Measurements from ENCODE around the gene HCFC1.

DNA sequence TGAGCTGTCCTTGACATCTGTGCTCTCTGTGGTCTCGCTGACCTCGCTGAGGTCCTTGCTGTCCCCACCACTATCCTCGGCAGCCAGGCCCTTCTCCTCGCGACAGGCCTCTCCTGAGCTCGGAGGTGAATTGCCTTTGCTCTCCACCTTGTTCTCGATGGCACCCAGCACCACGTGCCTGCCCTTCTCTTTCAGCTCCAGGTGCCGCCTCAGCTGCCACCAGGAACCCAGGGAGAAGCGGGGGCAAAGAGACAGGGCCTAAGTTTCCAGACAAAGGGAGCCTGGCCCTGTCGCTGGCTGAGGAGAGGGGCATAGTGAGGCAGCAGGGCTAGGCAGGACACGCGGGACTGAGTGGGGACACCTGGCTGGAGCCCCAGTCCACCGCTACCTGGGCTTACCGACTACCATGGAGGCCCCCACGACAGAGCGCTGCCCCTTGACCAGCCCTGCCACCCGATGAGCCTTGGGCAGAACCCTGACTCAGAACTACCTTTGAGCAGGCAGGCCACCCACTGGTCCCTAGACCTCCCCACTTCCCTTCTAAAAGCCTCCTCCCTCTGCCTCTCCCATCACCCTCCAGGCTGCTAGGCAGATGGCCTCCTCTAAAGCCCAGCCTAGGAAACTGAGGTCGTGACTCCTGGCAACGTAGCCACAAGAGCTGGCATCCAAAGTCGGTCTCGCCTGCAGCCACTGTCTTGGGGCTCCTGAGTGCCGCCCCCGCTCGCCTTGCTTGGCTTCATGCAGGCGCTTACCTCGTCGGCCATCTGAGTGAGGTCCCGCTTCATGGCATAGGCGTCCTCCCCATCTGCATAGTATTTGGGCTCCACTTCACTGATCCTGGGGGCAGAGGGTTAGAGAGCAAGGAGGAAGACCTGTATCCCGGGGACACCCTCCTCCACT, 41.4 kb downstream of the HCFC1 start:
- TF ChIP-seq POLR2A (IDR thresholded peaks at IDR 0.05; ENCODE audit: low read depth, low read length) (no peak), TAF1 (IDR thresholded peaks at IDR 0.05; ENCODE audit: borderline replicate concordance, low read depth, low read length) (no peak), POLR2AphosphoS5 (IDR thresholded peaks at IDR 0.05; ENCODE audit: low read depth, low read length) (no peak)
